K562 treated with DMSO at 1 percent for 12 hours (cell line): ENCODE measurements around the gene ANKRA2. TPM values are rescaled to one million over a fixed set of nuclear protein-coding genes. Genes with fewer than 3 reads are reported as not detected.

Experiments used
- total RNA-seq: library from RNA; unstranded; fragments of 300-600 nt; gene quantifications from 2 replicates; pipeline ENCODE4 v1.2.3, GENCODE V29; 2022; ENCODE audit not compliant: insufficient read depth

ANKRA2 gene, protein sequence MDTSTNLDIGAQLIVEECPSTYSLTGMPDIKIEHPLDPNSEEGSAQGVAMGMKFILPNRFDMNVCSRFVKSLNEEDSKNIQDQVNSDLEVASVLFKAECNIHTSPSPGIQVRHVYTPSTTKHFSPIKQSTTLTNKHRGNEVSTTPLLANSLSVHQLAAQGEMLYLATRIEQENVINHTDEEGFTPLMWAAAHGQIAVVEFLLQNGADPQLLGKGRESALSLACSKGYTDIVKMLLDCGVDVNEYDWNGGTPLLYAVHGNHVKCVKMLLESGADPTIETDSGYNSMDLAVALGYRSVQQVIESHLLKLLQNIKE
- total RNA-seq, result 7.3 and 19.6 TPM in 2 replicates

DNA sequence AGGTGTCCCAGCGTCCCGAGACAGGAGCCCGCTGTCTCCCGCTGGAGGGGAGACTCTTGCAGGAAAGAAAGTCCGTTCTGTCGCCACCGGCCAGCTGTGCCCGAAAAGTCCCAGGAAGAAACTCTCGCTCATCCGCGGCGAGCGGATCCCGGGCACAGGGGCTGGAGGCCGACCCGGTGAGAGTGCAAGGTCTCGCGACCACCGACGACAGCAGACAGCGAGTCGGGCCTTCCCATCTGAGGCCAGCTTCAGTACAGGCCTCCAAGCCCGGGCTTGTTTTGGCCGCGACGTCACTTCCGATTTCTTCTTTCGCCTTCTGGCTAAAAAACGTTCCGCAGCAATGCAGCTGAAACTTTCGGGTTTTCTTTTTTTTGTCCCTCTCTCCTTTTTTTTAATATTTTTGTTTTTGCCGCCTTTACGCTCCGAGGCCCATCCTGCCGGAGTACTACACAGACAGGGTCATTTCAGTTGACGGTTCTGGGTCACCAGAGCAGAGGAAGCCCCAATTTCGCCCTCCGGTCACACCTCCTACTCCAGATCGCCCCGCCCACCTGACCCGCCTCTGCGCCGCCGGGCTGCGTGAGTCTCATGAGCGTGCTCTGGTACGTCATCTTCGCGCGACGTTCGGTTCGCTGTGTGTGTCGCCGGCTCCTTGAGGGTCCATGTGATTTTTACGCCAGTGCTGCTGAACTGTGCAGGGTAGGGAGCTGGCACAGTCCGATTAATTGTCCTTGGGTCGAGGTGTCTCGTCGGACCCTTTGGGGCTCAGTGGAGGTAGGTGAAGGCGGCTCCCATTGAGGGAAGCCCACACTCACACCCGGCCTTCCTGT, at the start of gene ANKRA2, which contains the start of gene UTP15:
ANKRA2 (minus strand) TSS at position 501 of the 830 bp plus-strand sequence. CDS start 2,758 bp downstream, outside the sequence.
UTP15 (plus strand) TSS at position 605 of the 830 bp plus-strand sequence. CDS start 1,602 bp downstream, outside the sequence.

Other genes with a start within 250 kb of the ANKRA2 start
- 0.91 TPM in 1 of 2 replicates, not detected in the other for gene FOXD1, start 116.9 kb downstream of the ANKRA2 start, total RNA-seq
- gene BTF3, start 67.2 kb downstream of the ANKRA2 start, total RNA-seq, result 802 and 850 TPM in 2 replicates
- 3.0 and 10.9 TPM in 2 replicates for gene UTP15, start 104 bp upstream of the ANKRA2 start, total RNA-seq
- not detected in 2 replicates for gene ARHGEF28, start 60.6 kb upstream of the ANKRA2 start, total RNA-seq